ENCODE measurements around the gene HSPA4L. TPM values are rescaled to one million over a fixed set of nuclear protein-coding genes. Genes with fewer than 3 reads are reported as not detected.

The HSPA4L gene
- total RNA-seq, 1 experiment from 2014 or later = 7.7 TPM

DNA sequence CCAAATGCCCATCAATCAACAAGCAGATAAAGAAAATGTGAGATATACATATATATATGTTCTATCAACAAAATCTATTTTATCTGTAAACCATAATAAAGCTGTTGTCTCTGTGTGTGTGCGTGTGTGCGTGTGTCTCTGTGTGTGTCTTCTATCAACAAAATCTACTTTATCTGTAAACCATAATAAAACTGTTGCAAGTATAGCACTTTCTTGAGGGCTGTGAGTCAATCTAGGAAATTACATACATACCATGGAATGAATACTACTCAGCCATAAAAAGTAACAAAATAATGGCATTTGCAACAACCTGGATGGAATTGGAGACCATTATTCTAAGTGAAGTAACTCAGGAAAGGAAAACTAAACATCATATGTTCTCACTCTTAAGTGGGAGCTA is 86.1 kb downstream of the HSPA4L start:
- no peak for DNase-seq (ENCODE audit: low spot score)

DNA sequence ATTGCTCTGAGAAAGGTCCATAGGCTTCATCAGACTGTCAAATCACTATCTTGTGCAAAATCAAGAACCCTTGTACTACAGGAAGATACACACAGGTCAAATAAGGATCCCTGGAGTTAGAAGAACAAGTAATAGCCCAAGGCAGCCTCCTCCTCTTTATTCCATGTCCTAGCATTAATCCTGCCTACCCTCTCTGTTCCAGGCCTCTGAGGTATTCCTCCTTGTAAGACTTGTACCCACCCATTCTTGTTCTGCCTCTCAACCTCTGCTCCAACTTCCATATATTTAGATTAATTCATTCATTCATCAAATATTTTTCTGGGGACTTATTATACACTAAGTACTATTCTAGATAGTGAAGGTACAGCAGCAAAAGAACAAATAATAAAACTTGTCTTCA is 88.2 kb downstream of the HSPA4L start:
- no peak for DNase-seq (ENCODE audit: low spot score)

DNA sequence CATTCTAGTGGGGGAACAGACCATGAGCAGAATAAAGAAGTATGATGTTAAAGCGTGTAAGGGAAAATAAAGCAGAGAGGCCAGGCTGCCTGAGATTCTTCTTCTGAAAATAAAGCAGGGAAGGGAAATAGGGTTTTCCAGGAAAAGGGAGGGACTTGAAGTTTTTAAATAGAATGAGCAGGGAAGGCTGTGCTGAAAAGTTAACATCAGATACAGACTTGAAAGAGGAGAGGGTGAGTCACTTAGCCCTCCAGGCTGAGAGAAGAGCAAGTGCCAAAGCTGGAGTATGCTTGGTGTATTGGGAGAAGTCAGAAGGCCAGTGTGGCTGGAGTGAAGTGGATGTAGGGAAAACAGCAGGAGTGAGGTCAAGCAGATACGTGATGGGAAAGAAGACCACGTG is 88.6 kb downstream of the HSPA4L start:
- no peak for DNase-seq (ENCODE audit: low spot score)

DNA sequence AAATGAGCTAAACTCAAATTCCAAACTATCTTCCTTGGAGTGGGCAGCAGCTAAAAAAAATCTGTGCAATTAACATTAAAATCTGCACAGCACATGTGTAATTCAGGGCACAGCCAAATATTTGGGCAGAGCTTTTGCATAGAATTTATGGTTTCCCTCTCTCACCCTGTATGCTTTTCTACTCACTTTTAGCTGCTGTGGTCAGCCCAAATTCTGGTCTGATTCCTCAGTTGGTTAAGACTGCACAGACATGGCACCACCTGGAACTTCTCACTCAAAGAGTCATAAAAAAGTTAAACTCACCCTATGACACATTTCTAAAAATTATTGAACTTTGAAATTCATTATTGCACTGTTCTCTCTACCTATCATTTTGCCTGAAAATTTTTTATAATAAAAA is 93.7 kb downstream of the HSPA4L start:
- DNase-seq (ENCODE audit: low spot score) = no peak

DNA sequence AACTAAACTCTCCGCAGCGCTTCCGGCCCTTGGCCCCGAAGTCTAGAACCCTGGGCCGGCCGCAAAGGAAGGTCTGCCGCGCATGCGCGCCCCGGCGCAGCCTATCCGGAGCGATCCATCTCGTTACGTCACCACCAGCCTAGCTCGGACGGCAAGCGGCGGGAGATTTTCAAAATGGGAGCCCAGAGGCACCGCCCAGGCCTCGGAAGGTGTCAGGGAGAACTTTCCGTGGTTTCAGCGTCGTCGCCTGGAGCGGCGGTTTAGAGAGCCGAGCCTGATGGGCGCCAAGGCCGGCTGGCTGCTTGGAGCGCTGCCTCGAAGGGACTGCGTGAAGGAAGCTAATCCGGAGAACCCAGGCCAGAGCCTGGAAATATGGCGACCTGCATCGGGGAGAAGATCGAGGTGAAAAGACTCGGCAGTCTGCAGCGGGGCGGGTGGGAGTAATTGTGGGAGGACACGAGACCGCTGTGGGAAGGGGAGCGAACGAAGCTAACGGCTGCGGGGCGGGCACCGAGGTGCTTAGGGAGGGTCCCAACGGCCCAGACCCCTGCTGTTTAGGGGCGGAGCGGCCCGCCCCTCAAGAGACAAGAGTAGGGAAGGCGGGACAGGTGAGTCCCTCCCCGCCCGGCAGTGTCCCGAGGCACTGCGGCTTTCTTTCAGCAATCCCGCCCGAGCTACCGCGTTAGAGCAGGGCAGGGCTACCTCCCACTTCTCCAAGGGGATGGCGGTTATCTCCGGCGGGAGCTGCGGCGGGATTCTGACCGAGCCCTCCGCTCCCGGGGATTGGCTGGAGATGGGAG is 98.8 kb downstream of the HSPA4L start, which contains the start of gene PLK4:
TSS of gene PLK4 (plus strand) at position 131 of the 800 bp plus-strand sequence. CDS start at position 373, 242 bp downstream.
- DNase-seq (ENCODE audit: low spot score) = peak; percentile 97

DNA sequence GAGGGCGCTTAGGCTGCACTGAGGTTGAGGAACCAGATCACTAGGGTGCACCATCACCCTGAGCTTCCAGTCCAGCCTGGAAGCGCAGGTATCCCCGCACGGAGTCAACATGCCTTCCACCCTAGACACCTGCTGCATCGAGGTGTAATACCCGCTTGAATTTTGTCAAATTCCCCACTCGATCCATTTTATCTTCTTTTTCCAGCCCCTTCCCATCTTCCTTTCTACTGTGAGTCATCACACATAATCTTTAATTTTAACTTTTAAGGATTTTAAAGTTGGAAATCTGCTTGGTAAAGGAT is 99.4 kb downstream of the HSPA4L start:
- DNase-seq (ENCODE audit: low spot score) = no peak

DNA sequence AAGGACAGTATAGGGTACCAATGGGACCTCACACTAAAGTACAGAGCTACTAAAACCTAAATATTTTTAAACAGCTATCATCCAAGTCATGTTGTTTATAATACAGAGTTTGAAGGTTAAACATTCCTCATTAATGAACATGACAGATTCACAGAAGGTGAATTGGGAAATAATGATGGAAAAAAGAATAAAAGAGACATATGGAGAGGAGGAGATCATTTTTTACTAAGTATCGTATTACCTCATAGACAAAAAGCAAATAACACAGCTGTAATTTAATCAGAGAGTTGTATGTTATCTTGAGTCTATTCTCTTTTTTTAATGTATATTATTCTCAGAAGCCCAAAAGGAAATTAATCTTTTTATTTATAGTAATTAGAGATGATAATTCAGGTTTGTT is 106.4 kb downstream of the HSPA4L start:
- DNase-seq (ENCODE audit: low spot score) = no peak

DNA sequence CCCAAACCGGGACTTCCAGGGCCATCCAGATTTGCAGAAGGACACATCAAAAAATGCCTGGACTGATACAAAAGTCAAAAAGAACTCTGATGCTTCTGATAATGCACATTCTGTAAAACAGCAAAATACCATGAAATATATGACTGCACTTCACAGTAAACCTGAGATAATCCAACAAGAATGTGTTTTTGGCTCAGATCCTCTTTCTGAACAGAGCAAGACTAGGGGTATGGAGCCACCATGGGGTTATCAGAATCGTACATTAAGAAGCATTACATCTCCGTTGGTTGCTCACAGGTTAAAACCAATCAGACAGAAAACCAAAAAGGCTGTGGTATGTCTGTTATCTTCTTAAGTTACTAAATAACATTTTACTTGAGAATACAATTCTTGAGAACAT is 107.8 kb downstream of the HSPA4L start:
- DNase-seq (ENCODE audit: low spot score) = no peak

Other genes starting within 250 kb of the HSPA4L start
- 1.5 and 2.4 TPM in 2 replicates for gene INTU, start 149.4 kb upstream of the HSPA4L start, total RNA-seq (2014; rRNA removed; shearing (Covaris generic))
- gene SLC25A31, start 51.9 kb upstream of the HSPA4L start, total RNA-seq (2014; rRNA removed; shearing (Covaris generic)) = not detected in 2 replicates
- 42.6 and 45.5 TPM in 2 replicates for gene PLK4, start 98.6 kb downstream of the HSPA4L start, total RNA-seq (2014; rRNA removed; shearing (Covaris generic))
- 9.0 and 11.8 TPM in 2 replicates for gene MFSD8, start 182.9 kb downstream of the HSPA4L start, total RNA-seq (2014; rRNA removed; shearing (Covaris generic))
- gene ABHD18, start 183.1 kb downstream of the HSPA4L start, total RNA-seq (2014; rRNA removed; shearing (Covaris generic)) = 7.1 and 8.9 TPM in 2 replicates

Data from HT-29 (cell line).